VCaP (cell line): Measurements from ENCODE around the gene TMEM259.
A peak's percentile ranks its signal among the peaks of the same experiment; 100 is the strongest.

Experiments used
- H3K27ac ChIP-seq: fragments of 450-650 bp; 2 replicates; pipeline ENCODE4 v1.5.1; 2017
- TF ChIP-seq, protein P1 (sequence below): fragments of 450-650 bp; conservative IDR thresholded peaks from 2 replicates; pipeline ENCODE4 v1.5.1; 2017; ENCODE audit warnings: mild to moderate bottlenecking, moderate library complexity

Gene TMEM259

DNA sequence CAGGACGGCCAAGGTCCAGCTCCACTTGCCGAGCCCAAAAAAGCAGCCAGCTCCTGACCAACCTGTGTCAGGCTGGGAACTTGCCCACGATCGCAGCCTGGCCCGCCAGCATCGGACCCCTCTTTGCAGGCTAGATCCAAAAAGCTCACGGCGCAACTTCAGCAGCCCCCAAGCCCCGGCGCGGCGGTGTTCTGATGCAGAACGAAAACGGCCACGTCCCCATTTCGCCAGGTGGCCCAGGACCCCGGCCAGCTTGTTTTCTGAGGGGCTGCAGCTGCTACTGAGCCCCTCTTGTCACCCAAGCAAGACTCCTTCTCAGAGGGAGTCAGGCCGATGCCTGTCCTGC, 1.3 kb downstream of the TMEM259 start:
- peak overlapping the region; percentile 87; the same call in 1 of the 2 replicates for H3K27ac ChIP-seq
- TF ChIP-seq, protein P1, sequence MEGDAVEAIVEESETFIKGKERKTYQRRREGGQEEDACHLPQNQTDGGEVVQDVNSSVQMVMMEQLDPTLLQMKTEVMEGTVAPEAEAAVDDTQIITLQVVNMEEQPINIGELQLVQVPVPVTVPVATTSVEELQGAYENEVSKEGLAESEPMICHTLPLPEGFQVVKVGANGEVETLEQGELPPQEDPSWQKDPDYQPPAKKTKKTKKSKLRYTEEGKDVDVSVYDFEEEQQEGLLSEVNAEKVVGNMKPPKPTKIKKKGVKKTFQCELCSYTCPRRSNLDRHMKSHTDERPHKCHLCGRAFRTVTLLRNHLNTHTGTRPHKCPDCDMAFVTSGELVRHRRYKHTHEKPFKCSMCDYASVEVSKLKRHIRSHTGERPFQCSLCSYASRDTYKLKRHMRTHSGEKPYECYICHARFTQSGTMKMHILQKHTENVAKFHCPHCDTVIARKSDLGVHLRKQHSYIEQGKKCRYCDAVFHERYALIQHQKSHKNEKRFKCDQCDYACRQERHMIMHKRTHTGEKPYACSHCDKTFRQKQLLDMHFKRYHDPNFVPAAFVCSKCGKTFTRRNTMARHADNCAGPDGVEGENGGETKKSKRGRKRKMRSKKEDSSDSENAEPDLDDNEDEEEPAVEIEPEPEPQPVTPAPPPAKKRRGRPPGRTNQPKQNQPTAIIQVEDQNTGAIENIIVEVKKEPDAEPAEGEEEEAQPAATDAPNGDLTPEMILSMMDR = no peak

DNA sequence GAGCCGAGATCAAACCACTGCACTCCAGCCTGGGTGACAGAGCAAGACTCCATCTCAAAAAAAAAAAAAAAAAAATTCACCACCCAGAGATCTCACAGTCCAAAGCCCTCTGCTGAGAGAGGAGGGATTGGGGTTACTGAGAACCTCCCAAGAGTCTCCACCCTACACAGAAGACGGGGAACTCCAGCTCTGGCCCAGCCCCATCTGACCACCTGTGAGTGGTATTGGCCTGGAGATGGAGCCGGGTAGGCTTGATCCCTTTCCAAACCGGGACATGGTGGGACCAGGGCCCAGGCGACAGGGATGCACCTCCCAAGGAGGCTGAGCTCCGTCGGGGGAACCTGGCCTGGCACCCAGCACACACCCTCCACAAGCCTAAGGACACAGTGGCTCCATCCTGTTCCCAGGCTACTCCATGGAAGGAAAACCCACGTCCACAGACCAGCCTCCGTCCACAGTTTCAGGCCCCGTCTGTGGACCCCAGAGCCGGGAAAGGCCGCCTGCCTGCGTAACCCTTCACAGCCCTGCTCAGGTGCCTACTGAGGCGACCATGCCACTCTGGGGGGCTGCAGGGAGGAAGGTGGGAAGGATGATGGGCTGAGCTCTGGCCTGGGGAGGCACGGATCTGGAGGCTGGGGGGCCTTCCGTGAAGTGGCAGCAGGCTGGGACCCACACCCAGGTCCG, 1.8 kb downstream of the TMEM259 start:
- H3K27ac ChIP-seq = peak overlapping the region; percentile 87; the same call in 1 of the 2 replicates
- TF ChIP-seq, protein P1 = no peak

DNA sequence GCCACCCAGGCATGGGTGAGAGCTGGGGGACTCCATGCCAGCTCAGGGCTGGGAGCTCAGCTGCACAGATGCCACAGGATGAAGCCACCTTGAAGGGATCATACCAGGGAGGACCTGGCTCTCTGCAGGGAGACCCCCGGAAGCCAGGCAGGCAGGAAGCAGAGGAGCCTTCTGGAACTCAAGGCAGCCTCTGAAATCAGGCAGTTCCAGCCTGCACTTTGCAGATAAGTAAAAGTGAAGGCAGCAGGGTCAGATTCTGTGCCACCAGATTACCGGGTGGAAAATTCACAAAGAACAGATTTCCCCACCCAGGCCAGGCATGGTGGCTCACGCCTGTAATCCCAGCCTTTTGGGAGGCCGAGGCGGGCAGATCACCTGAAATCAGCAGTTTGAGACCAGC, 2.5 kb downstream of the TMEM259 start:
- no peak overlapping the region for H3K27ac ChIP-seq
- TF ChIP-seq, protein P1 = no peak

DNA sequence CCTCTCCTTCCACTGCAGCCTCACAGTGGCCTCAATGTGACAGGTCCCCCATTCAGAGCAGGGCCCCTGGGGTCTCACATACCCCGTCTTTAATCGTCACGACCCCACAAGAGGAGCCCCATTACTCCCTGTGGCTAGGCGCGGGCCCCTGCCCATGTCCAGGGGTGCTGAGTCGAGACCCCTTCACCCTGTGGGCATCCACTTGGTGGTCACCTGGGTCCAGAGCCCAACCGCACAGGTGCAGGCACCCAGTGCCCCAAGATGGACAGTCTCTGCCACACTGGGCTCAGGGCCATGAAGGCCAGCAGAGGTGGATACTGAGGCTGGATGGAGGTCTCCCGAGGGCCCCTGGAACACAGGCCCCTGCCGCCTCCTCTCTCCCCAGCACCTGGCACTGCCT, 3.0 kb downstream of the TMEM259 start:
- TF ChIP-seq, protein P1 = no peak
- no peak overlapping the region for H3K27ac ChIP-seq

DNA sequence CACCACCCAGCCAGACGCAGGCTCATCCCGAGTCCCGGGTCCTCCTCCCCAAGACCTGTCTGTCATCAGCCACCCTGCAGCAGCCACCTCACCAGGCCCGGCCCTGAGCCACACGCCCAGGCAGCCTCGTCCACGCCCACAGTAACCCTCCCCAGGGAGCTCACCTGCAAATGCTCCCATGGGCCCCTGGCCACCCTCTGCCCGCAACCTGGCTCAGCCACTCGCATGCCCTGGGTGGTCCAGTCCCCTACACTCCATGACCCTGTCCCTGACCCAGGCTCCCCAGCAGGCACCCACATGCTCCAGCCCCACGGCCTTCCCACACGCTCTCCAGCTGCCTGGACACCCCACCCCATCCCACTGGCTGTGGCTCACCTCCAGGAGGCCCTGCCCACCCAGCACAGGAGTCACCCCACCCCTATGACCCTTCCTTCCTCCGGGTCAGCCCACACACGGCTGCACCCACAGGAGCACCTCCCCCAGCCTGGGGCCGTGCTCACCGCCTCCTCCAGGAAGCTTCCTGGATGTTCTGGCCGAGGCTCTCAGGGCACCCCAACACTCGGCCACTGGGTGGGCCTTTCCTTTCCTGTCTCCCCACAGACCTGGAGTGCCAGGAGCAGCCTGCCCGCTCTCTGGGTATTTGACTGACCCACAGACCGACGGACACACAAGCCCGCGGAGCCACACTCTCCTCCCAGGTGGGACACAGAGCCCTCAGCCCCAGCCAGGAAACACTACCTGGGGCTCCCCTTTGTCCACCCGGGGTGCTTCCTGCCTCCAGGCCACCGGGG, 3.6 kb downstream of the TMEM259 start:
- TF ChIP-seq, protein P1 = no peak
- H3K27ac ChIP-seq = no peak overlapping the region

DNA sequence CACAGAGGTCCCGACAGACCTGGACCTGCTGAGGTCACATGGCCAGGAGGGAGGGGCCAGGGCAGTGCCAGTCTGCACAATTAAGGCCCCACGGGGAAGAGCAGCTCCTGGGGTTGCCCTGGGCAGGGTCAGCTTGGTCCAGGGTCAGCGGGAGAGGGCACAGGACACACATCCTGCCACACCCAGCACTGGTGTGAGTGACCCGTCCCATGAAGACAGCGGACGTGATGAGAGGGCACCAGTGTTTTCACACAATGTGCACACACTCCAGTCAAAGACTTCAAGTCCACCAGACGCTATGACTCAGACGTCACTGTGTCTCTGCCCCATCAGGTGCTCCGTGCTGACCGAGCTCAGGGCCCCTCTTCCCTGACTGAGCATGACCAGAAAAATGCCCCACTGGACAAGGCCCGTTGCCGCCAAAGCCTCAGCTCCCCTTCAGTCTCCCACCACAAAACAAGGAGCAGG, 4.2 kb downstream of the TMEM259 start:
- H3K27ac ChIP-seq = no peak overlapping the region
- TF ChIP-seq, protein P1 = no peak

DNA sequence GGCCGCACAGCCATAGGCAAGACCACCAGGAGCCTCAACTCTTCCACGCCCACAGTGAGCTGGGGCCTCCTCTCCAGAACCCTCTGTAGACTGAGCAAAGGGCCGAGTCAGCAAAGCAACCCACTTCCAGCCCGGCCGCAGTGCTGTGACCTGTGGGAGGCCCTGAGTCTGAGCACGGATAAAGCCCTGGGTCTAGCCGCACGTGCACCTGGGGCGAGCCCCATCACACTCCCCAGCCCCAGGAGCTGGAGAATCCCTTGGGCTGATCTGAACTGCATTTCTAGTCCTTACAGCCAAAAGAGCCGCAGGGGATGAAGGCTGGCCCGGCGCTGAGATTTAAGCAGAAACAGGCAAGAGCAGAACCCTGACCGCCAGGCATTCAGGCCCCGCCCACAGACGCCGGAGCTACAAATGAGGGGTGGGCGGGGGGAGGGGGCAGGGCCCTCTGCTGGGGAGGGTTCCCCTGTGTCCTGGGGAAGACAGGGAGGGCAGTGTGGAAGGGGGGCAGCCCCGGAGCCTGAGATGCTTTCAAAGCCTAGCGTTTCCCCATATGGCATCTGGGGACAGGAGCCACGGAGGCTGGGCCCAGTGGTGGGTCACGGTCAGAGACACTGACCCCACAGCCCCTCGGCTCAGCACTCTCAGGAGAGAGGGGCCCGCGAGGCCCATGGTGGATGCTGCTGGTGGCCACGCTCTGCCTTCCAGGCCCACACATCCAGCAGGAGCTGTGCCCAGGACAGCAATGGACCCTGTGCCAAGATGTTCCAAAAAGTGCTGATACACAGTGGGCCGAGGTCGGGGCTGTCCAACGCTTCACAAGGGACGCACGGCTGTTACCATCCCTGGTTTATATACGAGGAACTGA, 4.9 kb downstream of the TMEM259 start:
- H3K27ac ChIP-seq = no peak overlapping the region
- TF ChIP-seq, protein P1 = no peak
